Measurements from ENCODE around the gene CRISP2. TPM values are rescaled to one million over a fixed set of nuclear protein-coding genes. Genes with fewer than 3 reads are reported as not detected.
"Not testable (repeated sequence)": the region's sequence is repeated elsewhere in the genome, so short reads cannot be mapped to it uniquely, and the experiment has no call there.

CRISP2 gene
- total RNA-seq, 1 donor, result not detected

- no peak overlapping the region for H3K4me3 ChIP-seq (ENCODE audit: low read depth, low read length)
- peak; percentile 23 for DNase-seq (ENCODE audit: low read depth)
- no peak for TF ChIP-seq CTCF (IDR thresholded peaks at IDR 0.05; ENCODE audit: insufficient read depth, low read depth, low read length)
Measured at GRCh38 chr6:49676671-49677281, 36.6 kb downstream of the CRISP2 start.

- no peak for TF ChIP-seq CTCF (IDR thresholded peaks at IDR 0.05; ENCODE audit: insufficient read depth, low read depth, low read length)
- no peak for DNase-seq (ENCODE audit: low read depth)
- H3K4me3 ChIP-seq (ENCODE audit: low read depth, low read length), result no peak overlapping the region
Measured at GRCh38 chr6:49675816-49676215, 37.5 kb downstream of the CRISP2 start.

- no peak for DNase-seq (ENCODE audit: low read depth)
- no peak overlapping the region for H3K4me3 ChIP-seq (ENCODE audit: low read depth, low read length)
- TF ChIP-seq CTCF (IDR thresholded peaks at IDR 0.05; ENCODE audit: insufficient read depth, low read depth, low read length), result no peak
Measured at GRCh38 chr6:49668083-49668511, 45.2 kb downstream of the CRISP2 start.

- TF ChIP-seq CTCF (IDR thresholded peaks at IDR 0.05; ENCODE audit: insufficient read depth, low read depth, low read length), result no peak
- no peak overlapping the region for H3K4me3 ChIP-seq (ENCODE audit: low read depth, low read length)
- DNase-seq (ENCODE audit: low read depth), result no peak
Measured at GRCh38 chr6:49666930-49667757, 46.2 kb downstream of the CRISP2 start.

- DNase-seq (ENCODE audit: low read depth), result no peak
- no peak overlapping the region for H3K4me3 ChIP-seq (ENCODE audit: low read depth, low read length)
- no peak for TF ChIP-seq CTCF (IDR thresholded peaks at IDR 0.05; ENCODE audit: insufficient read depth, low read depth, low read length)
Measured at GRCh38 chr6:49666480-49666879, 46.9 kb downstream of the CRISP2 start.

GRCh38 chr6:49664817-49665216 is 48.5 kb downstream of the CRISP2 start:
- DNase-seq (ENCODE audit: low read depth), result no peak
- TF ChIP-seq CTCF (IDR thresholded peaks at IDR 0.05; ENCODE audit: insufficient read depth, low read depth, low read length), result no peak
- H3K4me3 ChIP-seq (ENCODE audit: low read depth, low read length), result no peak overlapping the region

GRCh38 chr6:49664054-49664453 is 49.3 kb downstream of the CRISP2 start:
- H3K4me3 ChIP-seq (ENCODE audit: low read depth, low read length); DNase-seq (ENCODE audit: low read depth): not testable (repeated sequence)

Measured in fibroblast of villous mesenchyme (primary cell).